K562 (cell line): ENCODE data around the gene ALG8. TPM values are rescaled to one million over a fixed set of nuclear protein-coding genes. Genes with fewer than 3 reads are reported as not detected.
A peak's percentile ranks its signal among the peaks of the same experiment; 100 is the strongest.

Source experiments
- ATAC-seq: fragments of 200-7000 bp; cut with Tn5 transposase; 3 replicates; pipeline ENCODE4 v1.9.1; 2020; ENCODE audit warnings: moderate library complexity
- BruUV-seq: library from RNA; stranded (reverse); fragments of 400-500 nt; replicated peaks from 2 replicates; lab custom pipeline; 2021; lab: Mats Ljungman, UMichigan
- CTCF ChIA-PET: fragments of 300-600 bp; formaldehyde crosslinking; extraction: SDS; loops from one replicate; lab custom pipeline; 2021; ENCODE audit warnings: low intra/inter-chr PET ratio; lab: Yijun Ruan, JAX
- POLR2A ChIA-PET: fragments of 300-600, 350-650 bp; sonication (Branson Sonifier 250); formaldehyde crosslinking; extraction: SDS; loops from one replicate; lab custom pipeline; 2021; ENCODE audit warnings: antibody characterized with exemption, inconsistent platforms; lab: Yijun Ruan, JAX
- DNase-seq, 4 experiments: peaks; one replicate each; pipeline versions ENCODE4 v3.0.0 to v3.0.0-alpha.2; 2011 to 2018; ENCODE audit warnings: low spot score in 3 of 4, mixed read lengths in 3 of 4; ENCODE audit errors: extremely low read depth in 1 of 4
- FAIRE-seq: peaks from 2 replicates; lab custom pipeline; 2011; peaks lifted over from hg19 to GRCh38; lab: Jason Lieb, UNC
- H2AFZ ChIP-seq: 2 replicates; pipeline ENCODE4 v1.6.0; 2011; ENCODE audit warnings: low read depth, low read length, control low read depth, inconsistent platforms
- H3K27ac ChIP-seq: fragments of 200-600 bp; 3 replicates; pipeline ENCODE4 v1.8.0; 2011; ENCODE audit warnings: low read depth, mild to moderate bottlenecking, control low read depth, inconsistent platforms, low read length, moderate library complexity, mixed read lengths; ENCODE audit errors: extremely low read depth
- H3K27me3 ChIP-seq, 2 experiments: fragments of 300-600 bp in 1 of 2; 2 replicates in 1 of 2; 3 replicates in 1 of 2; pipeline versions ENCODE4 v1.6.0 to v1.8.0; 2011; ENCODE audit warnings: inconsistent platforms in 2 of 2, low read length in 2 of 2, mild to moderate bottlenecking in 1 of 2, mixed read lengths in 1 of 2, moderate library complexity in 1 of 2; ENCODE audit not compliant: control insufficient read depth in 2 of 2, insufficient read depth in 2 of 2
- H3K36me3 ChIP-seq: fragments of 300-600 bp; 3 replicates; pipeline ENCODE4 v1.8.0; 2011; ENCODE audit warnings: mild to moderate bottlenecking, low read length, inconsistent platforms; ENCODE audit not compliant: control insufficient read depth, insufficient read depth
- H3K4me1 ChIP-seq, 2 experiments: fragments of 200-600 bp in 1 of 2; replicated peaks in 1 of 2; 2 replicates in 1 of 2; 3 replicates in 1 of 2; pipeline versions ENCODE4 v1.5.1 to v1.8.0; 2011; ENCODE audit warnings: inconsistent platforms in 2 of 2, low read length in 2 of 2, mild to moderate bottlenecking in 1 of 2, mixed read lengths in 1 of 2, moderate library complexity in 1 of 2; ENCODE audit not compliant: control insufficient read depth in 2 of 2, insufficient read depth in 2 of 2
- H3K4me2 ChIP-seq: 2 replicates; pipeline ENCODE4 v1.6.1; 2011; ENCODE audit warnings: low read length, control low read depth, inconsistent platforms, mixed read lengths; ENCODE audit not compliant: insufficient read depth
- H3K4me3 ChIP-seq: fragments of 200-600 bp; sonication (generic), shearing (Covaris generic); 2 replicates; pipeline ENCODE4 v1.5.1; 2016; ENCODE audit warnings: control low read depth, inconsistent platforms
- H3K79me2 ChIP-seq: fragments of 200-600 bp; 3 replicates; pipeline ENCODE4 v1.8.0; 2011; ENCODE audit warnings: low read length, inconsistent platforms; ENCODE audit not compliant: control insufficient read depth, insufficient read depth
- H3K9ac ChIP-seq, 2 experiments: 2 replicates each; pipeline versions ENCODE4 v1.6.0 to v1.6.1; 2011; ENCODE audit warnings: low read depth in 2 of 2, low read length in 2 of 2, control low read depth in 1 of 2, inconsistent platforms in 1 of 2, mild to moderate bottlenecking in 1 of 2, mixed read lengths in 1 of 2; ENCODE audit not compliant: insufficient read depth in 1 of 2
- H3K9me1 ChIP-seq: one replicate; pipeline ENCODE4 v1.6.0; 2011; ENCODE audit warnings: inconsistent platforms, mild to moderate bottlenecking, low read length, moderate library complexity; ENCODE audit not compliant: control insufficient read depth, insufficient read depth
- H3K9me3 ChIP-seq: replicated peaks from 2 replicates; pipeline ENCODE4 v1.5.1; 2011; ENCODE audit warnings: low read depth, low read length, inconsistent platforms; ENCODE audit not compliant: control insufficient read depth, insufficient read depth
- H4K20me1 ChIP-seq: replicated peaks from 2 replicates; pipeline ENCODE4 v1.6.1; 2011; ENCODE audit warnings: low read length, inconsistent platforms, mixed read lengths; ENCODE audit not compliant: control insufficient read depth, insufficient read depth
- NFIC ChIP-seq: fragments of 450-650 bp; IDR thresholded peaks from 2 replicates; pipeline ENCODE4 v1.6.1; 2017; ENCODE audit warnings: mild to moderate bottlenecking, inconsistent platforms
- POLR2AphosphoS2 ChIP-seq: IDR thresholded peaks from 2 replicates; pipeline ENCODE4 v1.6.1; 2012; ENCODE audit warnings: low read length, improper control_type of control experiment
- POLR2B ChIP-seq: fragments of 450-650 bp; IDR thresholded peaks from 2 replicates; pipeline ENCODE4 v1.6.1; 2018; ENCODE audit warnings: low read depth; ENCODE audit not compliant: partially characterized antibody
- TSHZ1 ChIP-seq: fragments of 250-450 bp; sonication (Bioruptor Pico); IDR thresholded peaks from 2 replicates; pipeline ENCODE4 v1.4.0; 2020; ENCODE audit warnings: mild to moderate bottlenecking, moderate library complexity
- WGBS: fragments of 100-300 bp; shearing (Covaris generic); methylation state at CpG from one replicate; pipeline ENCODE4 v1.1.6; 2016; ENCODE audit warnings: low coverage, mixed read lengths; ENCODE audit not compliant: insufficient coverage; ENCODE audit errors: missing lambda C conversion rate; 5-methylcytosine and 5-hydroxymethylcytosine counted together
- in situ Hi-C: fragments of 300-500 bp; cut with MboI; formaldehyde crosslinking; loops from 4 replicates; pipeline ENCODE4 v1.15.0; 2018; ENCODE audit warnings: inconsistent platforms, mixed read lengths
- intact Hi-C: fragments of 100-400 bp; cut with micrococcal nuclease; formaldehyde crosslinking; loops from 2 replicates; pipeline ENCODE4 v1.14.2; 2022
- polyA plus RNA-seq, 8 experiments: library from polyadenylated mRNA; depleted of rRNA in 4 of 8; stranded (reverse) in 5 of 8; unstranded in 3 of 8; fragments of >200 nt; fragmentation: Nextera tagmentation in 2 of 8; fragmentation: Illumina TruSeq in 1 of 8; extraction: Ambion mirVana in 2 of 8; extraction: Trizol in 1 of 8; gene quantifications; 2 replicates each; pipeline versions ENCODE4 v1.2.1 to v1.2.3, GENCODE V29; 2011 to 2014; ENCODE audit warnings: inconsistent platforms in 1 of 8, missing spikeins in 1 of 8
- total RNA-seq, 7 experiments: library from RNA; depleted of rRNA in 6 of 7; stranded (reverse); fragments of >200 nt in 6 of 7; fragmentation: Illumina TruSeq in 2 of 7; extraction: Trizol in 2 of 7; gene quantifications; 2 replicates each; pipeline versions ENCODE4 v1.2.1 to v1.2.3, GENCODE V29; 2011 to 2021; ENCODE audit warnings: low replicate concordance in 1 of 7

ALG8 gene
- total and polyA plus RNA-seq, 9 of the 15 experiments (the other 6 are each of a cell fraction or from before 2014, with no cell fraction given): 59.3 to 189 (median 106) TPM

- POLR2A ChIA-PET: interaction anchor here (0.7 to 2.9 kb wide), 2 partner anchors 10 to 16 kb away, joined by 3 to 18 read pairs; no protein-coding TSS in a partner anchor
- Histone ChIP-seq H3K9me3 (no peaks in the 10 kb centered on the region), H3K4me2 (no peak overlapping the region), H3K9me1 (no peaks in the 10 kb centered on the region), H3K79me2 (peaks cover 18% of the 10 kb centered on the region), H3K4me1 (peaks cover 0 to 5% of the 10 kb centered on the region in 2 experiments; a peak in 2 of 5 replicates), H3K9ac (no peak overlapping the region), H3K4me3 (no peak overlapping the region), H2AFZ (no peak overlapping the region), H3K27ac (no peak overlapping the region), H4K20me1 (no peaks in the 10 kb centered on the region), H3K36me3 (peaks cover 50% of the 10 kb centered on the region), H3K27me3 (no peaks in the 10 kb centered on the region)
- CTCF ChIA-PET: no interaction called here
- peak; percentile 14; the same call in 2 of the 3 replicates for ATAC-seq
- in situ Hi-C loops (no loop called here), intact Hi-C loops (no loop called here)
- DNase-seq: no peak
- 92% methylated on average over 4 of the region's 4 CpGs for WGBS
- TF ChIP-seq POLR2AphosphoS2 (peak; percentile 62; the same call in 1 of the 2 replicates), TSHZ1 (no peak), POLR2B (peak; percentile 41), NFIC (peak; percentile 70)
- no peak for FAIRE-seq
- BruUV-seq: TSS peak; percentile 4
These were observed 71.7 kb downstream of the ALG8 start for GRCh38 chr11:78067704-78068103.
